ENCODE measurements around the gene SERTAD2.

Gene SERTAD2

DNA sequence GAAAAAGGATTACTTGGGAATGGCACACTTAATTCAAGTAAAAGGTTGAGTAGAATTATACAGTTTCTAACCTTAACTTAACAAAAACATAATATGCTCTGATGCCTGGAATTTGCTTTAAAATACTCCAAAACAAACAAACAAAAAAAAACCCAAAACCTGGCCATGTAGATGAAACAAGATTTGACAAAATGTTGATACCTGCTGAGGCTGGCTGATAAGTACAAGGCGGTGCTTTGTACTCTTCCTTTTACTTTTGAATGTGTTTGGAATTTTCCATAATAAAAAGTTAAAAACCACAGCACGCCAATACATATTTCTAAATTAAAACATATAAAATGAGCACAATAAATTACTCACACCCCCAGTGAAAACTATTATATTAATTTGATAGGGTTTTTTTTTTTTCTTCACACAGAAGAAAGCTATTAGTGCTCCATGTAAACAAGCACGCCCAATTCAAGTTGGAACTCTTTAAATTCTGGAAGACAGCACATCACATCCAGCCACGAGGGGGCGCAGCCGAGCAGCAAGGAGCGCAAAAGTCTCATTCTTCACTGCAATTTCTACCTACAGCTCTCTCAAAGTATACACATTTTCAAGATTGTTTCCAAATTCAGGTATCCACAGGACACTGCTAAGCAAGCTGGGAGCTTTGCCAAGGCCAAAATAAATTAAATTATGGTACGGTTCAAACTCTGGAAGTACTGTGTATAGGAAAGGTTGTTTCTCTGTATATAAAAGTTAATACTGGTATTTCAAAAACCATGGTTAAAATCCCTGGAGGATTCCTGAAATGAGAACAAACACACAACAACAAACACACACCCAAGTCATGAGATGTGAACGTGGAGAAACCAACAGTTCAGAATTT, 7.5 kb downstream of the SERTAD2 start:
- DNase-seq = peak; percentile 76

DNA sequence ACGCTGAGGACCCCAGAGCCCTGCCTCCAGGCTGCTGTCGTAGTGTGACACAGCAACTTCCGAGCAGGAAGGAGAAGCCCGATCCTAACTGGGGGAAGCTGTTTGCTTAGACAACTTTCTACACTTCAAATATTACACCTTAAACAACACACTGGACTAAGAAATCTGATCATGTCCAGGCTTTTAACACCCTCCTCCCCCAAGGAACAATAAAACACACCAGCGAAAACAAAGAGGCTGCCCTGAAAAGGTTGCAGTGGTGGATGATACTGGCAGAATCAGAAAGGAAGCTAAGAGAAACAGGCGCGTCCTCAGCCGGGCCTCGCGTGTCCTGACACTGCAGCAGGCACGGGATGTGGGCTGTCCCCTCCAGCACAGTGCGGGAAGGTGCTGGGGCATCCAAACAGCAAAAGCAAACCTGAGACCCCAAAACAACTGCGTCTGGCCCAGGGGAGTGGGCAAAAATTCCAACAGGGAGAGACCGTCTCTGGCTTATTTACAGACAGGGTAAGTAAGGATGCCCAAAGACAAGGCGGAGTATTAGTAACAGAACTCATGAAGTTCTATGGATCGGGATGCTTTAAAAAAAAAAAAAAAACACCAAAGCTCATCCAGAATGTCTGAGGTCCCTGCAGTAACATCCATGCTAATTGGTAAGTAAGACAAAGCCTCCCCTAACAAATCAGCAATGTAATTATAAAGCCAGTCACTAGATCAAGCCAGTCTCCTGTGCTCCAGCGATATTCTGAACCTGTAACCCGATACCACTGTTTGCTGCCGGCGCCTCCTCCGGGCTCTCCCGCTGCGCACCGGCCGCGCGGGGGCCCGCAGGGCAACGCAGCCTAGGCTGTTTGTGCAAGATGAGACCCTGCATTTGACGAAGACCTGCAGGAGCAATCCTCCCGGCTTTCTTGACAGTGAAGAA, 9.0 kb downstream of the SERTAD2 start:
- DNase-seq = peak; percentile 64

DNA sequence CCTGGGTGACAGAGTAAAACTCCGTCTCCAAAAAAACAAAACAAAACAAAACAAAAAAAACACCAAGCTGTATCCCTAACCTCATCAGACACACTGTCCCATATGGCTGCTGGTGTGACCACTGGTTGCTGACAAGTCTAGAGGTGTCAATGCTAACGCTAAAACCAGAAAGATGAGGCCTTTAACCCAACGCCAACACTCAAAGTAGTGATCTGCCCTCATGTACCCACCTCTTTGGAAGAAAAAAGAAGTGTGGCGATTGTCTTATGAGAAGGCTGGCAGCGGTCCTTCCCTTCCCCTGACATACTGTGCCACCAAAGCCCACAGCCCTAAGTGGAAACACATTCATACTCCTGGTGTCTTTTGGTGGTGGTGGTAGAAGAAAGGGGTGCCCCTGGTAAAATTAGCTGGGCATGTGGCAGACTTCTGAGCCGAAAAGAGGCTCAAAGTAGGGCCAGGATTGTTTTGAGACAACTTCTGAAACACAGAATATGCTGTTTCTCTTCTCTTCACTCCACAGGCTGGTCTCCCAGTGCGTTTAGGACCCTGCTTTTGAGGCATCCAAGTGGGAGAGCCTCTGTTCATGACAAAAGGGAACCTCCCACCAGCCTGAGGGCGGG, 9.8 kb downstream of the SERTAD2 start:
- no peak for DNase-seq

DNA sequence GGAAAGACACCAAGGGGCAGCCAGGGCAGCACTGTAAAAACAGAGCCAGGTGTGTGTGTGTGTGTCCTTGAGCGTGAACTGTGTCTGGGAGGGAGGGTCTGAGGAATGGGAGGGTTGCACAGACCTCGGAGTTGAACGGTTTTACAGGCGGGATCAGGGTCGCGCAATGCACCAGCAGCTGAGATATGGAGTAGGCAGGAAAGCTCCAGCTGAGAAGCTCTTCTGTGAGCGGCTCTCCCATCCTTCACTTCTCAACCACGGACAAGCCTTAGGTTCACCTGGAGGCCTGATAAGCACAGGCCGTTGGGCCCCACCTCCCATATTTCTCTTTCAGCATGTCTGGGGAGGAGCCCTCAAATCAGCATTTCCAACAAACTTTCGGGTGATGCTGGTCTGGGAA, 12.1 kb downstream of the SERTAD2 start:
- DNase-seq = no peak

DNA sequence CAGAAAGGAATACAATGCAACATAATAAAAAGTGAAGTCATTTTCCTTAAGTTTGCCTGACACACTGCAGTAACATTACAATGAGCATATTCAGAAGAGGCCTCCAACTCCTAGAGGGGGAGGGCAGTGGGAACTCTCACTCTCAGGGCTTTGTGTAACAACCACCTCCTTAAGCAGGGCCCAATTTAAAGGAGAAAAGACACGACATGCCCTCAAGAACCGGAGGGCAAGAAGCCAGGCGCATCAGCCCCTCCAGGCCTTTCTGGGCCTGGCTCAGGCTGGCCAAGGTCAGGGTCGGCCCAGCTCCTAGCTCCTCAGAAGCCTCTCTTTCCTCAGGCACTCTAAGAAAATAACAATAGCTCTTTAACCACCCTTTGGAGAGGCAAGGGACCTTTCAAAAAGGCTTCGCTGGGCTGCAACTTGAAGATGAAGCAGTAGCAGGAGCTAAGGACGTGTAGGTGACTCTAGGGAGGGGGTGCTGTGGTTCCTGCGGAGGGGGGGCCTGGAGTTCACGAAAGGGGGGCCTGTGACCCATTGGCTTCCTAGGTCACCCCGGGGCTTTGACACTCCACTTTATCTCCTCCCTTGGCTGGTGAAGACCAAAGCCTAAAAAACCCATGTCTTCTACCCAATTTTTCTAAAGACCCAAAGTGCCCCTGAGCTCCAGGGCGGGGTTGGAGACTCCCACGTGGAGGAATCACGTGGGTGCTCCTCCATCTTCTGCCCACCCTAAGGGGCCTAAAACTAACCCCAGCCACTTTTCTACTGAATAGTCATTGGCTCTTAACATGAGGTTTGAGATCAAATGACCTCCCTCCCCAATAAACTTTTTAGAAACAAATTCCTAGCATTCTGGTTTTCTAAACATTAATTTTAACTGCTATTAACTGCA, 13.3 kb downstream of the SERTAD2 start:
- DNase-seq = no peak

DNA sequence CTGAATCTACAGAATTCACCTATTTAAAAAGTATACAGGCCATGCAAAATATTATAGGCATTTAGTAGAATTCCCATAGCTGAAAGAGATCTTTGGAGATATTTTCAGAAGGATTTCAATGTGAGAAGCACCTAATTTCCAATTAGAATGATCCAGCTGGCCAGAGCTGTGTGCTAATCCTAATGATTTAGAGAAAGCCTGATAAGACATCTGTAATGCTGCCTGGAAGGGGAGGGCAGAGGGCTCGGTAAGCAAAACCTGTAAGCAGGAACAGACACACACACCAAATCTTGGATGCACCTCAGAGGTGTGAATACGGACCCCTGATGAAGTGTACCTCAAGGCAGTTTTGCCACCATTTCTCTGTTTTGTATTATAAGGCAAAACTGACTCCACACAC, 14.0 kb downstream of the SERTAD2 start:
- no peak for DNase-seq

DNA sequence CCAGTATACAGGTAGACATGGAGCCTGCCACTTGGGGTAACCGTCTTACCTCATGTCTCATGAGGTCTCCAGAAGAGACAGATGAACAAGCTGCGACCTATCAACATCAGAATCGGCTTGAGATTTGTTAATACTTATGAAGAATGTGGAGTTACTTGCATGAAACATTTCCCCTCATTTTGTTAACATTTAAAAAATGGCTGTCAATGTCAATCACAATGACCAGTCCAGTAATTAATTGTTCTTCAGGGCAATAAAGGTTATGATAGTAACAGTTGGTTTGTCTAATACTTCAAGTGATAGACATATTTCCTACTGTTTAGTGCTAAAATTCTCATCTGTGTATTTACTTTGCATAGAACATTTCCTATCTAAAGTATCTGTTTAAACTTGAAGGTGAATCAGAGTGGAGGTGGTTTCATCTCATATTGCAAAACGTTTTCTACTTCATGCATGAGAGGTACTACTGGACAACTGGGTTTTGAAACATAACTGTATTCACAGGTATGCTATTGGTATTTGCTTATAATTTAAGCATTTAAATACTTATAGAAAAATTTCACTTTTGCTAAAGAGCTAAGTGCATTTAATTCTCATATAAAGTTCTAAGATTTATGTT, 15.1 kb downstream of the SERTAD2 start:
- DNase-seq = no peak

DNA sequence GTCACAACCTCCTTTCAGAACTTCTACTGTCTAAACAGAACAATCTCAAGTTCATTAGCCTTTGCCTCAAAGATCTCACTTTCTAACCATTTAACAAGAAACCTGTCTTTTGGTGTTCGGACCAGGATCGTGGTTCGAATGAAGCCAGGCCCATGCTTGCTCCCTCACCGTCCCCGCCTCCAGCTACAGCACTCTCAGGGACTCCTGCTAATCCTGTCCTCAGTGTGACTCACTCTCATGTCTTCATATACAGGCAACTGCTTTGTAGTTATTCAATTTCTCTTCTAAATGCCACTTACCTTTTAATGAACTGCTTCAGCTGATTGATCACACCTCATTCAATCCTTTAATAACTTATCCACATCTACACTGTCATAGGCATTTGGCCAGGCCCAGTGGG, 15.8 kb downstream of the SERTAD2 start:
- no peak for DNase-seq

DNA sequence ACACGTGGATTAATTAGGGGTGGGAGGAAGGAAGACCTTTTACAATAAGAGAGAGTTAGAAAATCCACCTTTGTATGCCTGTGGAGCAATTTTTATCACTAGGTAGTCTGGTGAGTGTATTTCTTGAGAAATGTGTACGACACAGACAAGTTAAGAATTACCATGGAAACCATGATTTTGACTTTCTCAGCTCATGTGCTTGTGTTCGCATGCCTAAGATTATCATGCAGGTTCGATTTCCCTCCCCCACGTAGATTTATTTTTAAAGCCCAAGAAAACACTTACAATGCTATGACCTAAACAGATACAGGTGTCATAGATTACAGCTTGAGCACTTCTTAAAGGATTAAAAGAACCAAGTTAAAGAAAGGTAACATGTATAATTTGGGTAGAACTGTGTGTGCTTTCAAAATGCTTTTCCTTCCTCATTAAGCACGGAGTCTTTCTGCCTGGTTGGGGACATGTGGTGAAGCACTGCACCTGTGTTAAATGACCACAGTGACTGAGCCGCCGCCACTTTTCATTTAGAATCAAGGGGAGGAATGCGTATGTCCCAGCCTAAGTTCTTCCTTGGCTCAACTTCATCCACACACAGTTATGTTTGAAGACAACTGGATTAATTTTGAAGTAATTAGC, 16.6 kb downstream of the SERTAD2 start:
- DNase-seq = peak; percentile 32

DNA sequence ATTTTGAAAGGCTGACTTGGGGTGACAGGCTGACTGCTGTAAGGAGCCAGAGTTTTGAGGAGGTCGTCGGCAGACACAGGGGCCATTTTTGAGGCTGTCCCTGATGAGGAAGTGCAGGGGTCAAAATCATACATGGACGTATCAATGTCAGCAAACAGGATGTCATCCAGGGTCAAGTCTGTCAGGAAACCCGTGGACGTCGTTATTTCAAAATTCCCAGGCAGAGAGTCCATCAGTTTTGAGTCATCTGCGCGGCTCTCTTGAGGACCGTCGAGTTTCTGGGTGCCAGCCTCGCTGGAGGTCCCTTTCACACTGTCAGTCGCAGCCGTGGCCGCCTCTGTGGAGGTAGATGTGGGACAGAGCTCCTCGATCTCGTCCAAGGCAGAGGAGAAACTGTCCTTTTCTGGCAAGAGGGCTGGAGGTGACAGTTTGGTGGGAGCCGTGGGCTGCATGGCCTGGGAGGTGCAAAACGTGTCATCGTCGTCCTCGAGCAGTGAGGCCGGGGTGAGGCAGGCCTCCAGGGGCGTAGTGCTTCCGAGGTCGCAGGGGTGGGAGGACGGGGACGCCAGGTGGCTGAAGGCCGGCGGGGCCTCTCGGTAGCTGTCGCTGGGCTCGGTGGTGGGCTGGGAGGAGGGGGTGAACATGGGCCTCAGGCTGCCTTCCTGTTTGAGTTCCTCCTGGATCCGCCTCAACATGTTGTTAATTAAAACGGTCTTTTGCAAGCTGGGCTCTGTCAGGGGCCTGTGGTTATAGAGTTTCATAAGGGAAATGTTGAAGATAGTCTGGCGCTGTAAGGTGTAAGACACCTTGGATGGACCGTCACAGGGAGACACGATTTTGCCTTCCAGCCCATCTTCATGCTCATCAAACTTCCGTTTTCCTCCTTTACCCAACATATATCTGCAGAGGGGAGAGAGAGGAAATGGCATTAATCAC, 17.5 kb downstream of the SERTAD2 start:
- DNase-seq = no peak

DNA sequence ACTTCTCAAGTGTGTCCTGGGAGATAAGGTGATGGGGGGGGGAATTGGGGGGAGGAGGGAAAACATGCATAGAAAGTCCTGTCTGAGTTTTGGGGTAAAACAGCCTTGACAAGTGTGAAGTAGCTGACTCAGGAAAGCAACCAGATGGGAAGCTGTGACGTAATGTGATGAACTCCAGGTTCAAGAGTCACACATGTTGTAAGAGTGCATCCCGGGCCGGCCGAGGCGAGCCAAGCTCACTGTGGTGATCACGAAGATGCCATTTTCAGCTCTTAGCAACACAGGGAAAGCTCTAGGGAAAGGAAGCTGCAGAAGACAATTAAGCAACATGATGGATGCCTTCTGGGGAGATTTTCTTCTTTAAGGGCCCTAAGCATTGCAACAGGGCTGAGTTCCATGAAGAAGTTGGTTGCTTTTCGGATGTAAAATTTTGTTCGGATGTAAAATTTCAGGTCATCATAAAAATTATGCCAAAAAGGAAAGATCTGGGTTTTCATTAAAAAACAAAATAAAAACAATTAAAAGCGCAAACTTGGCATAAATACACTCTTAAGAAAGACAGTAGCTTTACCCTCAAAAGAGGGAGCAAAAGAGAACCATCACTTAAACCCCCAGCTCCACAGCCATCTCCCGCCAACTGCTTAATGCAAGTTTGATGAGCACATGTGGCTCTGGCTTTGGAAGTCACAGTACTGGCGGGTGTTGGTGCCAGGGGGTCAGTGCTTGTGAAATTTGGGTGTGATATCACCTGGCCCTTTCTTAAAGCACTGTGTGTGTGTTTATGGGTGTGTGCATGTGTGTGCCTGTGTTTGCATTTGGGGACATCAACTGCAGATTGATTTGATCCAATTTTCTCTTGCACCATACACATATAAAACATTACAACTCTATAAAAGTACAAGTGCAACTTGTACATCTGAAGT, 19.1 kb downstream of the SERTAD2 start:
- DNase-seq = peak; percentile 33

DNA sequence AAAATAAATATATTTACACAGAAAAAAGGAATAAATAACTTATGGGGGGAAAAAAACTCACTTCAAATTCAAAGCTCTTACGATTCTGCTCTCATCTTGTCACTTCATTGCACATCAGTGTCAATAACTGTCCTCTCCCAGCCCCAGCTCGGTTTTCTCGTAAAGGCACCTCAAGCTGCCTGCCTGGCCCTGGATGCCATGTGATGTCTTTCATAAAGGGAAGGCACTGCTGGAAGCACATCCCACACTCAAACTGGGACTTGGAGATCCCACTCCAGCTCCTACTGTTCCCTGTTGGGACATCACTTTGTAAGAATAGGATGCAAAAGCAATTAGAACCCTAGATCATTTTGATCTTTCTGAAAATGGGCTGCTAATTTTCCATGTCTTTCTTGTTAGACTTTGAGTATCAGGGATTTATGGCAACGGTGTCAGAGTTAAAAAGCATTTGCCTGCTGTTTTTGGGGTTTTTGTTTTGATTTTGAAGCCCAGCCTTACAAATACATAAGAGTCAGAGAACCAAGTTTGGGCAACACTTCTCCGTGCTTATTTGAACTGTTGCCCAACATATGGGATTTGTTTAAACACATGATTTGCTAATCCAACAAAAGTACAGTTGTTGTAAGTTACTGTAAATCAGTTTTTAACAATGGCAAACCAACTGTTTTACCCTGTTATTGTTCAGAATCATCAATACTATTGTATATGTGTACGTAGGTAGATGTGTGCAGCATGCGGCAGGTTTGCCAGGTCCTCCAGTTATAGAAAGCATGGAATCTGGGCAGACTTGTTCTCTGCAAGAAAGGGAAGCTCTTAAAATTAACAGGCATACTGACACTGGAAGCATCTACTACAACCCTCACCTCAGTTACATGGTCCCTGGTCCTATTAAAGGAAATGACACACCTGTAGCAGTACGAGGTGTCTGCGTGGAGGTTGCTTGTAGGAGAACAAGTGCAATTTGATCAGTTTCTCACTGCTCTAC, 20.6 kb downstream of the SERTAD2 start:
- DNase-seq = no peak

DNA sequence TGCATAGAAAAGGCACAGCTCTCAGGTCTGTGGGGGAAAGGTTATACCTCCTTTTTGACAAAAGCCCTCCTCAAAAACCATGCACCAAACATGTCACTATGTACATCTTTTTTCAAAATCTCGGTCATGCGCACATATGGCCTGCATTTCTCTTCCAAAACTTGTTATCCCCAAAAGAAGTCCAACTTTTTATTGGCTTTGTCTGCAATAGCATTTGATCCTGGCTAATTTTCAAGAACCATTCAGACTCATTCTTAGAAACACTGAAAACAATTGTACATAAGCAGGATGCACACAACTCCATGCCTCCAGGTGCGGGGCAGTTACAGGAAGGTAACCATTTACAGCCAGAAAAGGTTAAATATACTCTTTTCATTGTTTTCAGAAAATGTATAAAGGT, 21.9 kb downstream of the SERTAD2 start:
- no peak for DNase-seq

DNA sequence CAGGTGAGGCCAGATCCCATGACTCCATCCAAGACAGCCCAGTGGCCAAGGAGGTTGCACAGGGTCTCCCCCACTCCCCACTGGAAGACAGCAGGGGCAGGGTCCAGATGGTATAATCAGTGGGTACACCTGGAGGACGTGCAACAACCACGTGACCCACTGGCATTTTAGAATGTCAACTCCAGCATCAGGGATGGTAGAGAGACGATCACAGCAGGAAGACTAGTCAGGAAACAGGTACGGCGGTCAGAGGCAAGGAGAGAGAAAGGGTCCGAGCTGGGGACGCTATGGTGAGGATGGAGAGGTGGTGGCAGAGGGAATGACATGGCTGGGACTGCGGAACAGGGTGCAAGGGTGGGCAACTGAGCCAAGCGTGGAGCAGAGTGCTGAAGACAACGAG, 23.0 kb downstream of the SERTAD2 start:
- DNase-seq = no peak

DNA sequence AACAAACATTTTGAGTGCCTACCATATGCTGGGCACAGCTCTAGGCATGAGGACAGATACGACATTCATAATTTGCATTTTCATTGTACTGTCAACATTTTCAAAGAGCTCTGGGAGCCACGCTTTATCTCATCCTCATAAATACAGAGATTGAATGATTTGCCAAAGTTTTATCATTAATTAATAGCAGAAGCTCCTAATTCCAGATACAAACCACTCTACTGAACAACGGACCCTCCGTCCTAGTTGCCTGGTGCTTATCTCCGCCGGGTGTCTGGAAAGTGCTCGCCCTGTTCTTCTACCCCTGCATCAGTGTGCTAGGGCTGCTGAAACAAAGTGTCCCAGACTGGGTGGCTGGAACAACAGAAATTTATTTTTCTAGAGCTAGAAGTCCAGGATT, 23.8 kb downstream of the SERTAD2 start:
- no peak for DNase-seq

DNA sequence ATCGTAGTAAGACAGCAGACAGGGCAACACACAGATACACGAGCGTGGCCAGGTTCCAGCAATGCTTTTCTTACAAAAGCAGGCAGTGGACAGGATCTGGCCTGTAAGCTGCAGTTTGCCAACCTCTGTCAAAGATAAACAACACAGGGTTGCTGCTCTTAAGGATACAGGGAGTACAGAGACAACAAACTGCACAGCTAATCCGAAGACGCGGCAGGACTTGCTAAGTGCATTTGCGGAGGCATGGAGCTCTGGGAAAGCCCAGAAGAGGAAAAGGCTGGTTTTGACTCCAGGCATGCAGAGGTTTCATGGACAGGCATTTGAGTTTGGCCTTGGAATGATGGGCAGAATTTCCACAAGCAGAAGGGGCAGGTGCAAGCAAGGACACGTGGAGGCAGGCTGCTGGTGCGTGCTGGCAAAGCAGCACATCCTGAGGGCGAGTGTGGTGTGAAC, 24.4 kb downstream of the SERTAD2 start:
- no peak for DNase-seq
